GM12878 (cell line): Measurements from ENCODE around the gene MRTFA. TPM values are rescaled to one million over a fixed set of nuclear protein-coding genes. Genes with fewer than 3 reads are reported as not detected.
A peak's percentile ranks its signal among the peaks of the same experiment; 100 is the strongest.

Experiments used
- ATAC-seq: fragments of 200-7000 bp; cut with Tn5 transposase; 3 replicates; pipeline ENCODE4 v1.9.1; 2020; ENCODE audit warnings: mild to moderate bottlenecking, moderate library complexity
- BruUV-seq: library from RNA; stranded (reverse); fragments of 400-500 nt; replicated peaks from 2 replicates; lab custom pipeline; 2021; lab: Mats Ljungman, UMichigan
- CTCF ChIA-PET: fragments of 300-600 bp; sonication (Branson Sonifier 250); formaldehyde crosslinking; extraction: SDS; loops from one replicate; lab custom pipeline; 2021; ENCODE audit warnings: inconsistent platforms; lab: Yijun Ruan, JAX
- POLR2A ChIA-PET: fragments of 350-600 bp; formaldehyde crosslinking; extraction: SDS; loops from one replicate; lab custom pipeline; 2021; ENCODE audit warnings: inconsistent platforms; lab: Charles Lee
- RAD21 ChIA-PET: fragments of 300-600 bp; sonication (Branson Sonifier 250); formaldehyde crosslinking; loops from one replicate; lab custom pipeline; 2023; ENCODE audit warnings: antibody characterized with exemption; ENCODE audit not compliant: unreplicated experiment; lab: Charles Lee
- SMC1A ChIA-PET: fragments of 300-600 bp; sonication (Branson Sonifier 250); formaldehyde crosslinking; loops from one replicate; lab custom pipeline; 2023; ENCODE audit not compliant: unreplicated experiment, uncharacterized antibody; lab: Charles Lee
- DNase-seq: peaks from one replicate; pipeline ENCODE4 v3.0.0-alpha.2; 2011; ENCODE audit warnings: low read depth, low spot score
- FAIRE-seq: peaks from 3 replicates; lab custom pipeline; 2011; peaks lifted over from hg19 to GRCh38; lab: Jason Lieb, UNC
- H2AFZ ChIP-seq: 2 replicates; pipeline ENCODE4 v1.6.0; 2011; ENCODE audit warnings: low read depth, low read length, control low read depth; ENCODE audit not compliant: control insufficient read depth
- H3K27ac ChIP-seq: 2 replicates; pipeline ENCODE4 v1.5.1; 2011; ENCODE audit warnings: control low read depth; ENCODE audit not compliant: control insufficient read depth, insufficient read depth
- H3K27me3 ChIP-seq, 2 experiments: replicated peaks in 1 of 2; 2 replicates each; pipeline versions ENCODE4 v1.6.0 to v1.6.1; 2011; ENCODE audit warnings: low read length in 1 of 2; ENCODE audit not compliant: control insufficient read depth in 2 of 2, insufficient read depth in 2 of 2
- H3K36me3 ChIP-seq, 2 experiments: 2 replicates each; pipeline ENCODE4 v1.5.1; 2011; ENCODE audit warnings: low read length in 1 of 2; ENCODE audit not compliant: control insufficient read depth in 2 of 2, insufficient read depth in 2 of 2
- H3K4me1 ChIP-seq: 2 replicates; pipeline ENCODE4 v1.6.1; 2011; ENCODE audit warnings: mild to moderate bottlenecking, low read length, moderate library complexity, mixed read lengths; ENCODE audit not compliant: control insufficient read depth, insufficient read depth
- H3K4me2 ChIP-seq: 2 replicates; pipeline ENCODE4 v1.6.0; 2011; ENCODE audit warnings: control low read depth; ENCODE audit not compliant: control insufficient read depth, insufficient read depth
- H3K4me3 ChIP-seq: fragments of 200-600 bp; sonication (generic); 2 replicates; pipeline ENCODE4 v1.5.1; 2016
- H3K79me2 ChIP-seq: 2 replicates; pipeline ENCODE4 v1.6.0; 2011; ENCODE audit warnings: low read length; ENCODE audit not compliant: control insufficient read depth, insufficient read depth
- H3K9ac ChIP-seq: 2 replicates; pipeline ENCODE4 v1.8.0; 2011; ENCODE audit warnings: low read length, control low read depth, mixed read lengths; ENCODE audit not compliant: control insufficient read depth, insufficient read depth
- H3K9me3 ChIP-seq: replicated peaks from 3 replicates; pipeline ENCODE4 v1.5.1; 2011; ENCODE audit warnings: mild to moderate bottlenecking, low read length; ENCODE audit not compliant: control insufficient read depth, insufficient read depth
- H4K20me1 ChIP-seq: 2 replicates; pipeline ENCODE4 v1.6.0; 2011; ENCODE audit not compliant: control insufficient read depth, insufficient read depth
- E2F4 ChIP-seq: IDR thresholded peaks from 2 replicates; pipeline ENCODE4 v1.6.1; 2012; ENCODE audit warnings: low read depth, low read length, improper control_type of control experiment
- HCFC1 ChIP-seq: fragments of 150-350 bp; IDR thresholded peaks from 2 replicates; pipeline ENCODE4 v1.6.1; 2014; ENCODE audit warnings: low read length
- MYC ChIP-seq: IDR thresholded peaks from 2 replicates; pipeline ENCODE4 v1.6.1; 2011; ENCODE audit warnings: mild to moderate bottlenecking, low read length, moderate library complexity, inconsistent platforms; ENCODE audit not compliant: insufficient read depth, insufficient replicate concordance, insufficient read length, severe bottlenecking
- PML ChIP-seq: IDR thresholded peaks from 2 replicates; pipeline ENCODE4 v1.6.1; 2012; ENCODE audit warnings: low read length, inconsistent platforms
- POLR2A ChIP-seq: IDR thresholded peaks from 2 replicates; pipeline ENCODE4 v1.6.1; 2011; ENCODE audit warnings: low read depth, mild to moderate bottlenecking, low read length
- POU2F2 ChIP-seq: IDR thresholded peaks from 3 replicates; pipeline ENCODE4 v1.6.1; 2011; ENCODE audit warnings: low read depth, mild to moderate bottlenecking, low read length, borderline replicate concordance
- SIX5 ChIP-seq: IDR thresholded peaks from 2 replicates; pipeline ENCODE4 v1.6.1; 2011; ENCODE audit warnings: mild to moderate bottlenecking, low read depth, low read length, moderate library complexity; ENCODE audit not compliant: severe bottlenecking
- SUZ12 ChIP-seq: fragments of 200-600 bp; sonication (generic); IDR thresholded peaks from one replicate; pipeline ENCODE4 v1.6.1; 2018; ENCODE audit warnings: antibody characterized with exemption, mild to moderate bottlenecking; ENCODE audit not compliant: unreplicated experiment
- ZBED1 ChIP-seq: IDR thresholded peaks from 2 replicates; pipeline ENCODE4 v1.6.1; 2016; ENCODE audit warnings: borderline replicate concordance
- ZNF24 ChIP-seq: fragments of 450-650 bp; IDR thresholded peaks from 2 replicates; pipeline ENCODE4 v1.6.1; 2017; ENCODE audit warnings: antibody characterized with exemption, mild to moderate bottlenecking
- WGBS: methylation state at CpG from one replicate; pipeline ENCODE4 v1.1.6; 2016; ENCODE audit warnings: low lambda C conversion rate; ENCODE audit not compliant: insufficient replicate concordance, insufficient coverage; ENCODE audit errors: missing lambda C conversion rate; 5-methylcytosine and 5-hydroxymethylcytosine counted together
- in situ Hi-C: fragments of 300-500 bp; cut with MboI; formaldehyde crosslinking; loops from 9 replicates; pipeline ENCODE4 v1.14.3; 2018; ENCODE audit warnings: mixed read lengths
- intact Hi-C: fragments of 100-400 bp; cut with micrococcal nuclease; formaldehyde crosslinking; loops from one replicate; pipeline ENCODE4 v1.14.2; 2022; ENCODE audit not compliant: unreplicated experiment
- polyA plus RNA-seq, 11 experiments: library from polyadenylated mRNA; depleted of rRNA in 4 of 11; unstranded in 6 of 11; stranded (reverse) in 5 of 11; fragments of >200 nt; fragmentation: Nextera tagmentation in 4 of 11; fragmentation: Illumina TruSeq in 1 of 11; extraction: Ambion mirVana in 4 of 11; extraction: Trizol in 1 of 11; gene quantifications; 1 replicate in 1 of 11; 2 replicates in 10 of 11; pipeline versions ENCODE4 v1.2.1 to v1.2.3, GENCODE V29; 2011 to 2016; ENCODE audit warnings: inconsistent platforms in 2 of 11, missing spikeins in 2 of 11, low read depth in 1 of 11
- total RNA-seq, 4 experiments: library from RNA; depleted of rRNA in 3 of 4; stranded (reverse); fragments of >200 nt in 3 of 4; fragmentation: Illumina TruSeq in 1 of 4; extraction: Trizol in 1 of 4; gene quantifications; 2 replicates each; pipeline versions ENCODE4 v1.2.1 to v1.2.3, GENCODE V29; 2013 to 2021

MRTFA gene
- total and polyA plus RNA-seq, 10 of the 15 experiments (the other 5 are each of a cell fraction or from before 2014, with no cell fraction given): 2.0 to 63.9 (median 17.9) TPM

GRCh38 chr22:40421082-40421350 is 215.5 kb downstream of the MRTFA start (continued):
- TF ChIP-seq MYC: no peak
- no peak for TF ChIP-seq PML
- no peak for TF ChIP-seq ZBED1
- no peak for TF ChIP-seq HCFC1
- no peak for TF ChIP-seq SIX5
- no peak for TF ChIP-seq ZNF24

- H3K27me3 ChIP-seq: no peaks in the 10 kb centered on the region
- no peak for ATAC-seq
- RAD21 ChIA-PET: no interaction called here
- in situ Hi-C loops: no loop called here
- 0 out of 2 replicates have a peak, but pooled peaks have one; percentile 14 for TF ChIP-seq POLR2A
- no peak for TF ChIP-seq SUZ12
- TF ChIP-seq E2F4: no peak
- TF ChIP-seq POU2F2: no peak
- no TSS peak for BruUV-seq
- no peaks in the 10 kb centered on the region for H4K20me1 ChIP-seq
- no peak overlapping the region for H2AFZ ChIP-seq
- no peak for DNase-seq
- no peak overlapping the region for H3K4me2 ChIP-seq
- CTCF ChIA-PET: no interaction called here
- POLR2A ChIA-PET: no interaction called here
- intact Hi-C loops: no loop called here
- H3K27ac ChIP-seq: no peak overlapping the region
- peaks cover 12% of the 10 kb centered on the region for H3K4me1 ChIP-seq
- peaks cover 40 to 74% of the 10 kb centered on the region in 2 experiments; a peak in 3 of 4 replicates for H3K36me3 ChIP-seq
- H3K4me3 ChIP-seq: no peak overlapping the region
- SMC1A ChIA-PET: interaction anchor here (1.4 kb wide), 1 partner anchor 16 kb away, joined by 4 read pairs; no protein-coding TSS in a partner anchor
- H3K9me3 ChIP-seq: no peaks in the 10 kb centered on the region
- H3K9ac ChIP-seq: no peak overlapping the region
- no peak for FAIRE-seq
- H3K79me2 ChIP-seq: no peaks in the 10 kb centered on the region
- 87% methylated on average over 18 of the region's 18 CpGs for WGBS
Observed at GRCh38 chr22:40420341-40421081, 216.0 kb downstream of the MRTFA start.
